GM21423 (cell line): ENCODE results near the gene NT5C2.
"Not testable (repeated sequence)": the region's sequence is repeated elsewhere in the genome, so short reads cannot be mapped to it uniquely, and the experiment has no call there.

Source experiments
- ATAC-seq: cut with Tn5 transposase; IDR thresholded peaks from one replicate; pipeline ENCODE4 v1.9.1; 2021; ENCODE audit warnings: mild to moderate bottlenecking, moderate library complexity; ENCODE audit not compliant: unreplicated experiment

The NT5C2 gene

GRCh38 chr10:103166523-103166922 lies 26.5 kb downstream of the NT5C2 start:
- ATAC-seq = no peak

DNA sequence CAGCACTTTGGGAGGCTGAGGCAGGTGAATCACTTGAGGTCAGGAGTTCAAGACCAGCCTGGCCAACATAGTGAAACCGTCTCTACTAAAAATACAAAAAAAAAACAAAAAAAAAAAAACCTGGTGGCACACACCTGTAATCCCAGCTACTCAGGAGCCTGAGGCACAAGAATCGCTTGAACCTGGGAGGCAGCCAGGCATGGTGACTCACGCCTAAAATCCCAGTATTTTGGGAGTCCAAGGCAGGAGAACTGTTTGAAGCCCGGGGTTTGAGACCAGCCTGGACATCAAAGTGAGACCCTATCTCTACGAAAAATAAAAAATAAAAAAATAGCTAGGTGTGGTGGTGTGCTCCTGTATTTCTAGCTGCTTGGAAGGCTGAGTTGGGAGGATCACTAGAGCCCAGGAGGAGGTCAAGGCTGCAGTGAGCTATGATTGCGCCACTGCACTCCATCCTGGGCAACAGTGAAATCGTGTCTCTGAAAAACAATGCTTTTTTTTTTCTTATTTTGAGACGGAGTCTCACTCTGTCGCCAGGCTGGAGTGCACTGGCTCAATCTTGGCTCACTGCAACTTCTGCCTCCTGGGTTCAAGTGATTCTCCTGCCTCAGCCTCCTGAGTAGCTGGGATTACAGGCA lies 29.2 kb downstream of the NT5C2 start:
- ATAC-seq = not testable (repeated sequence)

GRCh38 chr10:103157246-103157645 lies 35.8 kb downstream of the NT5C2 start:
- ATAC-seq = no peak

DNA sequence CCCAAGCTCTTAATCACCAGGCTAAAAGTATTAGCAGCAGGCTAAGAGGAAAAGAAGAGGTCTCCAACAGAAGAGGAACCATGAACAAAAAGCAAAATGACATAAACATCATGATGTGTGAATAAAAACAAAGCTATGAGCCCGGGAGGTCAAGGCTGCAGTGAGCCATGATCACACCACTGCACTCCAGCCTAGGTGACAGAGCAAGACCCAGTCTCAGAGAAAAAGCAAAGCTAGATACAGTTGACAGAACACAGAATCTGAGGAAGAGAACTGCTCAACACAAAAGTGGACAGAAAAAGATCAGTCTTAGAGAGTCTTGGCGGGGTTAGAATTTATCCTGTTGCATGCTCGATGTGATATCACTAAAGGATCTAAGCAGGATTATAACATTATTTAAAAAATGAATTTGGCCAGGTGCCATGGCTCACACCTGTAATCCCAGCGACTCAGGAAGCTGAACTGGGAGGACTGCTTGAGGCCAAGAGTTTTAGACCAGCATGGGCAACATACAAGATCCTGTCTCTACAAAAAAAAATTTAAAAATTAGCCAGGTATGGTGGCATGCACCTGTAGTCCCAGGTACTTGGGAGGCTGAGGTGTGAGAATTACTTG lies 37.5 kb downstream of the NT5C2 start:
- ATAC-seq = no peak

- no peak for ATAC-seq
Observed at GRCh38 chr10:103154521-103155299, 38.4 kb downstream of the NT5C2 start.

DNA sequence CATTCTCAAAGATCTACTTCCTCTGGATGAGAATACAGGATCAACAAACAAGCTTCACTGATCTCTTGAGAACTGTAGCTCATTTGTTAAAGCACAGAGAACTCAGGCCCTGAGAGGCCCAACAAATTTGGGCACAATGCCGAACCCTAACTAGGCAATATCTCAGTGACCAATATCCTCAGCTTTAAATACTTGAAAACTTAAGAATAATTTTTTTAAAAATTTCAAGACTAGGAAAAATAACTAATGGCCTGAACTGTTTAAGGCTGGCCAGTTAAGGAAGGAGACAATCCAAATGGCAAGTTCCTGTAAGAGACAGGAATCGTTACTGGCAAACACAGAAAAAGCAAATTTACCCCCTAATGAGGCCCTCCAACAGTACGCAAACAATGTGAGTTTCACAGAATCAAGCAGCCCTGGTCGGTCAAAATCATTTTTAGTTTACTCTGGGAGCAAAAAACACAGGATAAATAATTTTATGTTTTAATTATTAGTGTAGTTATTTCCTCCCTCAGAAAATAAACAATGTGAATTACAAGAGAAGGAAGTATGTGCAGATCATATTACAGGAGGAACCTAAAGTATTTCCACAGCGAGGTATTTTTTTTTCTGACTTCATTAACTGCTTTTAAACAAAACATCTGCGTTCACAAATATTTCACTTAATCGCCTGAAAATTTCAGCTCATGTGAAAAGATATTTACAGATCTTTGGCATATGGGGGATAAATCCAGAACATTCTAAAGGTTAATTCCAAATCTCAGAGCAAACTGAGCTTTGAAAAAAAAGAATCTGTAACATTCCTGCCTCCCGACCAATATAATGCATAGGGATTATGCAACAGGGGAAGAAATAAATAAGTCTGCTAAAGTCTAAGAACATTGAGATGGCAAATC lies 39.5 kb downstream of the NT5C2 start:
- ATAC-seq = no peak

- ATAC-seq = no peak
Observed at GRCh38 chr10:103149991-103150622, 43.0 kb downstream of the NT5C2 start.

GRCh38 chr10:103147645-103148044 lies 45.4 kb downstream of the NT5C2 start:
- ATAC-seq = no peak

GRCh38 chr10:103145860-103146466 lies 47.1 kb downstream of the NT5C2 start:
- ATAC-seq = no peak

- ATAC-seq = no peak
Observed at GRCh38 chr10:103145046-103145445, 48.0 kb downstream of the NT5C2 start.

GRCh38 chr10:103144041-103144440 lies 49.0 kb downstream of the NT5C2 start:
- ATAC-seq = no peak

DNA sequence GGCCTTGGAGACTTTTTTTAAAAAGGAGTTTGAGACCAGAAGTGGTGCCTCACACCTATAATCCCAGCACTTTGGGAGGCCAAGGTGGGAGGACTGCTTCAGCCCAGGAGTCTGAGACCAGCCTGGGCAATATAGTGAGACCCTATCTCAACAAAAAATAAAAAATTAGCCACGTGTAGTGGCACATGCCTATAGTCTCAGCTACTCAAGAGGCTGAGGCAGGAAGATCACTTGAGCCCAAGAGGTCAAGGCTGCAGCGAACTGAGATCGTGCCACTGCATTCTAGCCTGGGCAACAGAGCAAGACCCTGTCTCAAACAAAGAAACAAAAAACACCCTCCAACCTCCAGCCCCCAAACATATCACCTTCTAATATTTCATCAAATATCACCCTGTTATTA lies 49.4 kb downstream of the NT5C2 start:
- ATAC-seq = not testable (repeated sequence)

GRCh38 chr10:103141950-103142349 lies 51.1 kb downstream of the NT5C2 start:
- ATAC-seq = no peak

DNA sequence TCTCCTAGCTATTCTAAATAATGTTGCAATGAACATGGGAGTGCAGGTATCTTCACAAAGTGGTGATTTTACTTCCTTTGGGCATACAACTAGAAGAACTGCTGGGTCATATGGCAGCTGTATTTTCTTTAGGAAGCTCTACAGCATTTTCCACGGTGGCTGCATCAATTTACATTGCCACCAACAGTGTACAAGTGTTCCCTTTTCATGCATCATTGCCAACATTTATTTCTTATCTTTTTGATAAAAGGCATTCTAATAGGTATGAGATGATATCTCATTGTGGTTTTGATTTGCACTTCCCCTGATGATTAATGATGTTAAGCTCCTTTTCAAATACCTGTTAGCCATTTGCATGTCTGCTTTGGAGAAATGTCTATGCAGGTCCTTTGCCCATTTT lies 52.6 kb downstream of the NT5C2 start:
- no peak for ATAC-seq

DNA sequence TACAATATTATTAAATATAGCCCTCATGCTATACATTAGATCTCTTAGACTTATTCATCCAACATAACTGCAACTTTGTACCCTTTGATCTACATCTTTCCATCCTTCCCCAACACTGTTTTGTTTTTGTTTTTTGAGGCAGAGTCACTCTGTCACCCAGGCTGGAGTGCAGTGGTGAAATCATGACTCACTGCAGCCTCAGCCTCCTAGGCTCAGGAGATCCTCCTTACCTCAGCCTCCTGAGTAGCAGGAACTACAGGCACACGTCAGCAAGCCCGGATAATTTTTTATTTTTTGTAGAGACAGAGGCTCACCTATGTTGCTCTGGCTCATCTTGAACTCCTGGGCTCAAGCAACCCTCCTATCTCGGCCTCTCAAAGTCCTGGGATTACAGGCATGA lies 53.3 kb downstream of the NT5C2 start:
- ATAC-seq = no peak

GRCh38 chr10:103135168-103135567 lies 57.9 kb downstream of the NT5C2 start:
- ATAC-seq = not testable (repeated sequence)

- ATAC-seq = no peak
Observed at GRCh38 chr10:103130910-103131309, 62.2 kb downstream of the NT5C2 start.

- not testable (repeated sequence) for ATAC-seq
Observed at GRCh38 chr10:103130180-103130579, 62.9 kb downstream of the NT5C2 start.

DNA sequence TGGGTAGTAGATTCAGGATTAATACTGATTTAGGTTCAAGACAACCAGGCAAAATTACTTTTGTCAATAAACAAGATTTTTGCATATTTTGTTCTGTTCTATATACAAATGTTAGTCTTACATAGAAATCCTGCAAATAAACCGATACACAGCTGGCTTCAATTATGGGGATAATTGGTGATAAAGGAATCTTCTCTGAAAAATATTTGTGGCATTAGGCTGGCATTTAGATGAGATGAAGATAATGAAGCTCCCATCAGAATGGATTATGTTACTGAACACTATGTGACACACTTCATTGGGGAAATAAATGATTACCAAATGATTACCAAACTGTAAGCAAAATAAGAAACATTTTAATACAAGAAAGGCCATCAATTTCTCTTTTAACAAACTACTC lies 65.8 kb downstream of the NT5C2 start:
- ATAC-seq = no peak
